B cell (primary cell): ENCODE measurements around the gene TMEM43.
"Not testable (repeated sequence)": the region's sequence is repeated elsewhere in the genome, so short reads cannot be mapped to it uniquely, and the experiment has no call there.

ENCODE experiments used
- CTCF ChIP-seq: fragments of 200-600 bp; IDR thresholded peaks from one replicate; pipeline ENCODE4 v1.8.0; 2022; ENCODE audit warnings: antibody characterized with exemption, mild to moderate bottlenecking
- EZH2 ChIP-seq: IDR thresholded peaks from 2 replicates; pipeline ENCODE4 v1.6.1; 2012; ENCODE audit warnings: borderline replicate concordance, low read depth, mild to moderate bottlenecking, moderate library complexity, low read length; ENCODE audit not compliant: insufficient read depth, poor library complexity, severe bottlenecking

DNA sequence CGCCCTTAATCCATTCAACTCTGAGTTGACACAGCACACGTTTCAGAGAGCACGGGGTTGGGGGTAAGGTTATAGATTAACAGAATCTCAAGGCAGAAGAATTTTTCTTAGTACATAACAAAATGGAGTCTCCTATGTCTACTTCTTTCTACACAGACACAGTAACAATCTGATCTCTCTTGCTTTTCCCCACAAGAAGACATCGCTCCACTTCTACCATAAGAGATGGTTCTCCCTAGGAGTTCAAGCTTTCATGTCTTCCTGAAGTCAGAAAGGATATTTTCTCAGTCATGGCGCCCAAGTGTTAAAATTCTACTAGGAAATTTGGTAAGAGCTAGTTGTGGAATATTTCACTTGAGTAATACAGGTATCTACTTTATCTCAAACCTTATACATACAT is 32.9 kb upstream of the TMEM43 start:
- TF ChIP-seq CTCF, EZH2: not testable (repeated sequence)
